Activated CD4-positive, alpha-beta T cell treated with anti-CD3 and anti-CD28 coated beads, Interleukin-2, amount 10 ng/mL, durations not matched to agents 24 days and 14 days (primary cell): ENCODE data around the gene MACROD2. TPM values are rescaled to one million over a fixed set of nuclear protein-coding genes. Genes with fewer than 3 reads are reported as not detected.

Source experiments
- DNase-seq: peaks from one replicate; pipeline ENCODE4 v3.0.0; 2022
- H3K27ac Mint-ChIP-seq: one replicate; pipeline ENCODE4 v1.8.0; 2022; ENCODE audit warnings: mild to moderate bottlenecking, mixed read lengths
- H3K27me3 Mint-ChIP-seq: one replicate; pipeline ENCODE4 v1.8.0; 2022; ENCODE audit warnings: mixed read lengths
- H3K36me3 Mint-ChIP-seq: one replicate; pipeline ENCODE4 v1.8.0; 2022; ENCODE audit warnings: low read depth, mild to moderate bottlenecking, mixed read lengths
- H3K4me1 Mint-ChIP-seq: one replicate; pipeline ENCODE4 v1.8.0; 2021; ENCODE audit warnings: mixed read lengths
- H3K4me3 Mint-ChIP-seq: one replicate; pipeline ENCODE4 v1.8.0; 2022; ENCODE audit warnings: mild to moderate bottlenecking, moderate library complexity, mixed read lengths
- H3K9me3 Mint-ChIP-seq: one replicate; pipeline ENCODE4 v1.8.0; 2021; ENCODE audit warnings: mixed read lengths
- intact Hi-C: fragments of 100-400 bp; cut with micrococcal nuclease; formaldehyde crosslinking; loops from one replicate; pipeline ENCODE4 v1.15.1; 2023
- total RNA-seq: library from RNA; stranded (reverse); gene quantifications from 2 replicates; pipeline ENCODE4 v1.2.3, GENCODE V29; 2022

Gene MACROD2
- total RNA-seq, 1 donor from 2014 or later = not detected

GRCh38 chr20:15889514-15890256 is 1894.4 kb downstream of the MACROD2 start:
- Mint-ChIP-seq H3K27me3 (peaks cover 2% of the 10 kb centered on the region), H3K4me1 (no peaks in the 10 kb centered on the region), H3K36me3 (no peaks in the 10 kb centered on the region), H3K9me3 (peaks cover 4% of the 10 kb centered on the region), H3K4me3 (no peak overlapping the region), H3K27ac (no peak overlapping the region)
- no peak for DNase-seq
- intact Hi-C loops = no loop called here

GRCh38 chr20:15890407-15890982 is 1895.2 kb downstream of the MACROD2 start:
- Mint-ChIP-seq H3K9me3 (peaks cover 4% of the 10 kb centered on the region), H3K27me3 (peaks cover 2% of the 10 kb centered on the region), H3K4me3 (no peak overlapping the region), H3K27ac (no peak overlapping the region), H3K36me3 (no peaks in the 10 kb centered on the region), H3K4me1 (peaks cover 2% of the 10 kb centered on the region)
- intact Hi-C loops = no loop called here
- DNase-seq = no peak

- H3K27me3 Mint-ChIP-seq = peaks cover 2% of the 10 kb centered on the region
- DNase-seq = no peak
- H3K27ac Mint-ChIP-seq = no peak overlapping the region
- peaks cover 6% of the 10 kb centered on the region for H3K4me1 Mint-ChIP-seq
- H3K36me3 Mint-ChIP-seq = no peaks in the 10 kb centered on the region
- H3K9me3 Mint-ChIP-seq = peaks cover 4% of the 10 kb centered on the region
- intact Hi-C loops = no loop called here
- H3K4me3 Mint-ChIP-seq = no peak overlapping the region
Observed at GRCh38 chr20:15895126-15895525, 1899.8 kb downstream of the MACROD2 start.

GRCh38 chr20:15895560-15896084 is 1900.3 kb downstream of the MACROD2 start:
- Mint-ChIP-seq H3K4me3 (no peak overlapping the region), H3K4me1 (peaks cover 6% of the 10 kb centered on the region), H3K27me3 (peaks cover 2% of the 10 kb centered on the region), H3K36me3 (no peaks in the 10 kb centered on the region), H3K9me3 (peaks cover 4% of the 10 kb centered on the region), H3K27ac (no peak overlapping the region)
- intact Hi-C loops = no loop called here
- peak; percentile 58 for DNase-seq

GRCh38 chr20:15899967-15900366 is 1904.7 kb downstream of the MACROD2 start:
- Mint-ChIP-seq H3K36me3 (no peaks in the 10 kb centered on the region), H3K27me3 (no peaks in the 10 kb centered on the region), H3K9me3 (peaks cover 3% of the 10 kb centered on the region), H3K4me1 (peaks cover 6% of the 10 kb centered on the region), H3K27ac (no peak overlapping the region), H3K4me3 (no peak overlapping the region)
- intact Hi-C loops = no loop called here
- DNase-seq = no peak

GRCh38 chr20:15900443-15900842 is 1905.1 kb downstream of the MACROD2 start:
- DNase-seq = no peak
- Mint-ChIP-seq H3K4me1 (peaks cover 4% of the 10 kb centered on the region), H3K9me3 (no peaks in the 10 kb centered on the region), H3K36me3 (no peaks in the 10 kb centered on the region), H3K27me3 (no peaks in the 10 kb centered on the region), H3K4me3 (no peak overlapping the region), H3K27ac (no peak overlapping the region)
- intact Hi-C loops = no loop called here

GRCh38 chr20:15902493-15902892 is 1907.2 kb downstream of the MACROD2 start:
- intact Hi-C loops = no loop called here
- Mint-ChIP-seq H3K4me3 (no peak overlapping the region), H3K36me3 (no peaks in the 10 kb centered on the region), H3K4me1 (no peaks in the 10 kb centered on the region), H3K27ac (no peak overlapping the region), H3K9me3 (peaks cover 3% of the 10 kb centered on the region), H3K27me3 (no peaks in the 10 kb centered on the region)
- no peak for DNase-seq

GRCh38 chr20:15905661-15906060 is 1910.3 kb downstream of the MACROD2 start:
- H3K9me3 Mint-ChIP-seq = peaks cover 3% of the 10 kb centered on the region
- no peaks in the 10 kb centered on the region for H3K27me3 Mint-ChIP-seq
- H3K27ac Mint-ChIP-seq = no peak overlapping the region
- no peaks in the 10 kb centered on the region for H3K4me1 Mint-ChIP-seq
- DNase-seq = no peak
- no peaks in the 10 kb centered on the region for H3K36me3 Mint-ChIP-seq
- no peak overlapping the region for H3K4me3 Mint-ChIP-seq
- intact Hi-C loops = no loop called here

GRCh38 chr20:15909995-15910394 is 1914.7 kb downstream of the MACROD2 start:
- Mint-ChIP-seq H3K4me3 (no peak overlapping the region), H3K27me3 (no peaks in the 10 kb centered on the region), H3K4me1 (no peaks in the 10 kb centered on the region), H3K27ac (no peak overlapping the region), H3K36me3 (no peaks in the 10 kb centered on the region), H3K9me3 (peaks cover 6% of the 10 kb centered on the region)
- intact Hi-C loops = no loop called here
- DNase-seq = no peak

- no peak overlapping the region for H3K27ac Mint-ChIP-seq
- peaks cover 8% of the 10 kb centered on the region for H3K9me3 Mint-ChIP-seq
- no peaks in the 10 kb centered on the region for H3K36me3 Mint-ChIP-seq
- no peaks in the 10 kb centered on the region for H3K27me3 Mint-ChIP-seq
- DNase-seq = no peak
- intact Hi-C loops = no loop called here
- no peak overlapping the region for H3K4me3 Mint-ChIP-seq
- no peaks in the 10 kb centered on the region for H3K4me1 Mint-ChIP-seq
Observed at GRCh38 chr20:15911581-15911980, 1916.3 kb downstream of the MACROD2 start.

GRCh38 chr20:15913391-15914025 is 1918.2 kb downstream of the MACROD2 start:
- Mint-ChIP-seq H3K9me3 (peaks cover 5% of the 10 kb centered on the region), H3K4me1 (no peaks in the 10 kb centered on the region), H3K36me3 (no peaks in the 10 kb centered on the region)

GRCh38 chr20:15916623-15917022 is 1921.3 kb downstream of the MACROD2 start:
- intact Hi-C loops = no loop called here
- no peaks in the 10 kb centered on the region for H3K36me3 Mint-ChIP-seq
- no peaks in the 10 kb centered on the region for H3K27me3 Mint-ChIP-seq
- H3K9me3 Mint-ChIP-seq = peaks cover 8% of the 10 kb centered on the region
- DNase-seq = no peak
- no peak overlapping the region for H3K27ac Mint-ChIP-seq
- H3K4me3 Mint-ChIP-seq = no peak overlapping the region
- H3K4me1 Mint-ChIP-seq = no peaks in the 10 kb centered on the region

More at GRCh38 chr20:15913391-15914025, 1918.2 kb downstream of the MACROD2 start:
- no peaks in the 10 kb centered on the region for H3K27me3 Mint-ChIP-seq
- intact Hi-C loops = no loop called here
- H3K4me3 Mint-ChIP-seq = no peak overlapping the region
- no peak overlapping the region for H3K27ac Mint-ChIP-seq
- no peak for DNase-seq

GRCh38 chr20:15917283-15917682 is 1922.0 kb downstream of the MACROD2 start:
- H3K27me3 Mint-ChIP-seq = no peaks in the 10 kb centered on the region
- H3K36me3 Mint-ChIP-seq = no peaks in the 10 kb centered on the region
- intact Hi-C loops = no loop called here
- DNase-seq = no peak
- H3K27ac Mint-ChIP-seq = no peak overlapping the region
- no peaks in the 10 kb centered on the region for H3K4me1 Mint-ChIP-seq
- peaks cover 8% of the 10 kb centered on the region for H3K9me3 Mint-ChIP-seq
- H3K4me3 Mint-ChIP-seq = no peak overlapping the region

- Mint-ChIP-seq H3K4me1 (no peaks in the 10 kb centered on the region), H3K27ac (no peak overlapping the region), H3K27me3 (no peaks in the 10 kb centered on the region), H3K4me3 (no peak overlapping the region), H3K9me3 (peaks cover 8% of the 10 kb centered on the region), H3K36me3 (no peaks in the 10 kb centered on the region)
- DNase-seq = no peak
- intact Hi-C loops = no loop called here
Observed at GRCh38 chr20:15918631-15919030, 1923.3 kb downstream of the MACROD2 start.
